D721Med (cell line): ENCODE results near the gene FRMD5.
"Not testable (repeated sequence)": the region's sequence is repeated elsewhere in the genome, so short reads cannot be mapped to it uniquely, and the experiment has no call there.

Experiments used
- DNase-seq: peaks from one replicate; pipeline ENCODE4 v3.0.0; 2011; ENCODE audit warnings: low spot score; ENCODE audit not compliant: insufficient read length
- FAIRE-seq: peaks from 2 replicates; lab custom pipeline; 2011; peaks lifted over from hg19 to GRCh38; lab: Jason Lieb, UNC
- CTCF ChIP-seq: IDR thresholded peaks from 2 replicates; pipeline ENCODE4 v1.5.1; 2012; ENCODE audit warnings: mild to moderate bottlenecking, control low read depth; ENCODE audit not compliant: insufficient read depth; ENCODE audit errors: missing control alignments

The FRMD5 gene

GRCh38 chr15:44038755-44039191 lies 156.3 kb downstream of the FRMD5 start:
- FAIRE-seq (no peak), DNase-seq (no peak)
- TF ChIP-seq CTCF, result no peak

- TF ChIP-seq CTCF, result no peak
- FAIRE-seq (no peak), DNase-seq (no peak)
These were observed 159.0 kb downstream of the FRMD5 start for GRCh38 chr15:44035781-44036699.

GRCh38 chr15:44034933-44035624 lies 160.0 kb downstream of the FRMD5 start:
- FAIRE-seq (no peak), DNase-seq (no peak)
- no peak for TF ChIP-seq CTCF

- DNase-seq, result no peak
- no peak for TF ChIP-seq CTCF
- no peak for FAIRE-seq
These were observed 160.7 kb downstream of the FRMD5 start for GRCh38 chr15:44034334-44034733.

GRCh38 chr15:44033894-44034293 lies 161.2 kb downstream of the FRMD5 start:
- DNase-seq (no peak), FAIRE-seq (no peak)

GRCh38 chr15:44032820-44033219 lies 162.3 kb downstream of the FRMD5 start:
- DNase-seq, FAIRE-seq: not testable (repeated sequence)

More at GRCh38 chr15:44033894-44034293, 161.2 kb downstream of the FRMD5 start:
- no peak for TF ChIP-seq CTCF

GRCh38 chr15:44029940-44030568 lies 165.0 kb downstream of the FRMD5 start:
- no peak for TF ChIP-seq CTCF
- FAIRE-seq (no peak), DNase-seq (no peak)
